IPS-18a (cell line): Measurements from ENCODE around the gene PTDSS2.
"Not testable (repeated sequence)": the region's sequence is repeated elsewhere in the genome, so short reads cannot be mapped to it uniquely, and the experiment has no call there.

Experiments
- H3K27ac ChIP-seq: one replicate; pipeline ENCODE4 v1.5.1; 2013; ENCODE audit warnings: low read length
- H3K27me3 ChIP-seq: one replicate; pipeline ENCODE4 v1.6.1; 2013; ENCODE audit warnings: mild to moderate bottlenecking, low read length; ENCODE audit not compliant: control insufficient read depth, insufficient read depth
- H3K36me3 ChIP-seq: one replicate; pipeline ENCODE4 v1.6.1; 2013; ENCODE audit warnings: low read depth, low read length; ENCODE audit not compliant: control insufficient read depth
- H3K4me1 ChIP-seq: one replicate; pipeline ENCODE4 v1.6.1; 2013; ENCODE audit warnings: low read depth, low read length; ENCODE audit not compliant: control insufficient read depth
- H3K4me3 ChIP-seq: one replicate; pipeline ENCODE4 v1.5.1; 2013; ENCODE audit warnings: low read length
- H3K9ac ChIP-seq: one replicate; pipeline ENCODE4 v1.6.1; 2013; ENCODE audit warnings: mild to moderate bottlenecking, low read length, moderate library complexity
- H3K9me3 ChIP-seq: one replicate; pipeline ENCODE4 v1.6.1; 2013; ENCODE audit warnings: low read depth, low read length; ENCODE audit not compliant: control insufficient read depth

Gene PTDSS2

DNA sequence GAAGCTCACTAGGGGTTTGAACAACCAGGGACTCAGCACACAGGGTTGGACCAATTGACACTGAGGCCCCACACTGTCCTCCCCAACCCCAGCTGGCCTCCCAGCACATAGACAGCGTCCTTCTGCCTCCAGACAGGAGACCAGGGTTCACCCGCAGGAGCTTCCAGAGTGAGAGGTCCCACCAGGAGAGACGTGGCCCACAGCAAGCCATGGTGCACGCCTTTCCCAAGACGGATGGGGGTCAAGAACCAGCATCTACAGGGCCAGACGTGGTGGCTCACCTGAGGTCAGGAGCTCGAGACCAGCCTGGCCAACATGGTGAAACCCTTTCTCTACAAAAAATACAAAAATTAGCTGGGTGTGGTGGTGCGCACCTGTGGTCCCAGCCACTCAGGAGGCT, 23.2 kb upstream of the PTDSS2 start:
- Histone ChIP-seq H3K4me3 (no peak overlapping the region), H3K9ac (no peak overlapping the region), H3K27me3 (no peaks in the 10 kb centered on the region), H3K4me1 (no peaks in the 10 kb centered on the region), H3K27ac (no peak overlapping the region), H3K36me3 (no peaks in the 10 kb centered on the region), H3K9me3 (no peaks in the 10 kb centered on the region)

- H3K9me3 ChIP-seq = no peaks in the 10 kb centered on the region
- no peak overlapping the region for H3K27ac ChIP-seq
- H3K36me3 ChIP-seq = no peaks in the 10 kb centered on the region
- no peaks in the 10 kb centered on the region for H3K4me1 ChIP-seq
- no peaks in the 10 kb centered on the region for H3K27me3 ChIP-seq
- H3K4me3 ChIP-seq = no peak overlapping the region
- H3K9ac ChIP-seq = no peak overlapping the region
Observed at GRCh38 chr11:428295-428694, 21.8 kb upstream of the PTDSS2 start.

- Histone ChIP-seq H3K36me3 (no peaks in the 10 kb centered on the region), H3K9ac (no peak overlapping the region), H3K9me3 (no peaks in the 10 kb centered on the region), H3K27ac (no peak overlapping the region), H3K4me1 (no peaks in the 10 kb centered on the region), H3K27me3 (no peaks in the 10 kb centered on the region), H3K4me3 (no peak overlapping the region)
Observed at GRCh38 chr11:429391-429790, 20.7 kb upstream of the PTDSS2 start.

DNA sequence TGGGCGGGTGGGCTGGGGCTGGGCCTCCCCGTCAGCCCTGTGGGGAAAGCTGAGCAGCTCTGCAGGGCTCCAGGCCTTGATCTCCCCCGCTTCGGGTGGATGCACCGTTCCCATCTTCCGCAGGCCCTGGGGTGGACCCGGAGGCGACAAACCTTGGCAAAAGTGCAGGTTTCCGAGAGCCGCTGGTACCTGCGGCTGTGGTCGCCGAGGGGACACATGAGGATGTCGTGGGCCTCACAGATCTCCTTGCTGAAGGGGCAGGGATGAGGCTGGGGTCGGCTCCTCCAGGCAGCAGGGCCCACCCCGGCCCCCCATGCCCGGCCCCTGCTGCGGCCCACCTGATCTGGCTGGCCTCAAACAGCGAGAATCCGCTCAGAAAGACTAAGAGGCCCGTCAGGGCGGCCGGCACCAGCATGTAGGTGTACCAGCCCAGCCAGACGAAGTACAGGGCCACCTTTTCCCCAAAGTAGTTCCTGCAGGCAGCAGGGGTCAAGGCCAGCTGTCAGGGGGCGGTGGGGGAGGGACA, 20.1 kb upstream of the PTDSS2 start:
- Histone ChIP-seq H3K4me3 (no peak overlapping the region), H3K27me3 (no peaks in the 10 kb centered on the region), H3K9me3 (no peaks in the 10 kb centered on the region), H3K4me1 (no peaks in the 10 kb centered on the region), H3K9ac (no peak overlapping the region), H3K36me3 (no peaks in the 10 kb centered on the region), H3K27ac (no peak overlapping the region)

- no peaks in the 10 kb centered on the region for H3K36me3 ChIP-seq
- H3K27me3 ChIP-seq = no peaks in the 10 kb centered on the region
- H3K9ac ChIP-seq = no peak overlapping the region
- H3K4me1 ChIP-seq = no peaks in the 10 kb centered on the region
- no peak overlapping the region for H3K4me3 ChIP-seq
- H3K27ac ChIP-seq = no peak overlapping the region
- H3K9me3 ChIP-seq = no peaks in the 10 kb centered on the region
Observed at GRCh38 chr11:431921-432320, 18.2 kb upstream of the PTDSS2 start.

DNA sequence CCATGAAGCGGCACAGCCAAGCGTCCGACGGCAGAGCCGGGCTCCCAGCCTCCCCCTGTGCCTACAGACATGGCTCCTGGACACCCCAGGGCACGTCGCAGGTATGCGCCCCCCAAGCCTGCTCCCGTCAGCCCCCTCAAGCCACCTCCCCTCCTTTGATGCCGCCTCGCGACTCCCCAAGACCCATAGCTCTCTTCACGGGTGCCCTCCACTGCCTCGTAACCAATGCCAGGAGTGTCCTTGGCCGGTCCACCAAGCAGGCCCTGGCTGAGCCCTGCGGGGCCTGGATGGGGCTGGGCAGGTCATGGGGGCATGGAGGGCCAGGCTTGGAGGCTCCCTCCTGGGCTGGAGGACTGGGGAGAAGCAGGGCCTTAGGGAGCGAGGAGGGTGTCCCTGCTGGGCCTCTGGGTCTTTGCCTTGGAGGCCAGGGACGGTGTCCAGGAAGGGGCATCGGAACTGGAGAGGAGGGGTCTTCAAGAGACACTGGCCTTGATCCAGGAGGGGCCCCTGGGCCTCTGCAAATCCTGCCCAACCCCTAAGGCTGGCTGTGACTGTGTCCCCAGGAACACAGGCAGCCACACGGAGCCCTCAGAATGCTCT, 17.5 kb upstream of the PTDSS2 start:
- Histone ChIP-seq H3K9me3 (no peaks in the 10 kb centered on the region), H3K27ac (no peak overlapping the region), H3K36me3 (no peaks in the 10 kb centered on the region), H3K4me1 (no peaks in the 10 kb centered on the region), H3K9ac (no peak overlapping the region), H3K27me3 (no peaks in the 10 kb centered on the region), H3K4me3 (no peak overlapping the region)

DNA sequence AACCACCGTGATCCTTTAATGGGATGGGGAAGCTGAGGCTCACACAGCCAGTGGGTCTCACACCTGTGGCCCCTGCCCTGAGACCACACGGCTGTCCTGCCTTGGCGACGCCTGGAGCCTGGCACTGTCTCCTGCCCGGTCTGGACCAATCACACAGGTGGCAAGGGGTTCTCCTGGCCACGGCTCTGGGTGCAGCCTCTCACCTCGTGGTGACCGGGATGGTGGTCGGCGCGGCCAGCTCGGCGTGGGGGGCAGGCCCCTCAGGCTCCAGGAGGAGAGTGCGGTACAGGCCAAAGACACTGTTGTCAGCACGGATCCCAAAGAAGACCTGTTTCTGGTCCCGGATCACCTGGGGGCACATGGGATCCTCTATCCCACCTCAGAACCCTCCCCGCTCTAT, 17.0 kb upstream of the PTDSS2 start:
- Histone ChIP-seq H3K4me3 (no peak overlapping the region), H3K27ac (no peak overlapping the region), H3K36me3 (no peaks in the 10 kb centered on the region), H3K9me3 (no peaks in the 10 kb centered on the region), H3K4me1 (no peaks in the 10 kb centered on the region), H3K27me3 (no peaks in the 10 kb centered on the region), H3K9ac (no peak overlapping the region)

- no peaks in the 10 kb centered on the region for H3K36me3 ChIP-seq
- no peak overlapping the region for H3K27ac ChIP-seq
- no peaks in the 10 kb centered on the region for H3K4me1 ChIP-seq
- H3K4me3 ChIP-seq = no peak overlapping the region
- H3K9me3 ChIP-seq = no peaks in the 10 kb centered on the region
- H3K9ac ChIP-seq = no peak overlapping the region
- no peaks in the 10 kb centered on the region for H3K27me3 ChIP-seq
Observed at GRCh38 chr11:433641-434040, 16.4 kb upstream of the PTDSS2 start.

DNA sequence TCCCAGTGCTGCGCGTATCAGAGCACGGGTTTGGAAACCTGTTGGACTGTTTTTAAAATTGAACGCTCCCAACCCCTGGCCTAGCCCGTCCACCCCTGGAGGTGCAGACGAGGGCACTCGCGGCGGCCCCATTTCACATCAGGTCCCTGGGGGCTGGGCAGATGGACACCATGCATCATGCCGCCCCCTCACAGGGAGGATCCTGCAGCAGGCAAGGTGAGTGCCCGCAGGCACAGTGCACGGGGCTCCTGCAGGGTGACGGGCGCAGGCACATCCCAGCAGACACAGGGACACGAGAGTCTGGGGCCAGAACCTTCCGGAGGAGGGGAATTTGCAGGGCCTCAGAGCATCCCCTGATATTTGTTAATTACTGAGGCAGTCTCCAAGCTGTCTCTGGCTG, 15.6 kb upstream of the PTDSS2 start:
- Histone ChIP-seq H3K27ac (no peak overlapping the region), H3K9ac (no peak overlapping the region), H3K4me1 (no peaks in the 10 kb centered on the region), H3K9me3 (no peaks in the 10 kb centered on the region), H3K4me3 (no peak overlapping the region), H3K27me3 (no peaks in the 10 kb centered on the region), H3K36me3 (no peaks in the 10 kb centered on the region)

GRCh38 chr11:434999-435740, 14.9 kb upstream of the PTDSS2 start:
- not testable (repeated sequence) for H3K4me1 ChIP-seq, H3K9me3 ChIP-seq, H3K4me3 ChIP-seq, H3K27ac ChIP-seq, H3K9ac ChIP-seq, H3K27me3 ChIP-seq, H3K36me3 ChIP-seq

- Histone ChIP-seq H3K27ac (no peak overlapping the region), H3K9me3 (no peaks in the 10 kb centered on the region), H3K27me3 (no peaks in the 10 kb centered on the region), H3K4me3 (no peak overlapping the region), H3K36me3 (no peaks in the 10 kb centered on the region), H3K9ac (no peak overlapping the region), H3K4me1 (no peaks in the 10 kb centered on the region)
Observed at GRCh38 chr11:437228-437870, 12.7 kb upstream of the PTDSS2 start.
